HPDE6-E6E7 (cell line): ENCODE measurements around the gene AOPEP.

ENCODE experiments used
- DNase-seq: peaks from one replicate; pipeline ENCODE4 v3.0.0; 2011; ENCODE audit warnings: missing footprints; ENCODE audit errors: extremely low spot score

AOPEP gene

GRCh38 chr9:95112436-95113280, 386.2 kb downstream of the AOPEP start:
- DNase-seq, result no peak

GRCh38 chr9:95115104-95115503, 388.6 kb downstream of the AOPEP start:
- no peak for DNase-seq

GRCh38 chr9:95116002-95116807, 389.7 kb downstream of the AOPEP start:
- no peak for DNase-seq

GRCh38 chr9:95116808-95117204, 390.3 kb downstream of the AOPEP start:
- DNase-seq, result no peak

GRCh38 chr9:95118596-95118995, 392.1 kb downstream of the AOPEP start:
- DNase-seq, result no peak

GRCh38 chr9:95120781-95121370, 394.4 kb downstream of the AOPEP start:
- DNase-seq, result no peak

GRCh38 chr9:95124582-95125367, 398.3 kb downstream of the AOPEP start:
- DNase-seq, result no peak

GRCh38 chr9:95125652-95126051, 399.2 kb downstream of the AOPEP start:
- DNase-seq, result no peak

GRCh38 chr9:95126739-95127138, 400.2 kb downstream of the AOPEP start:
- no peak for DNase-seq

GRCh38 chr9:95127249-95128176, 401.0 kb downstream of the AOPEP start:
- peak; percentile 82 for DNase-seq

GRCh38 chr9:95128177-95128524, 401.7 kb downstream of the AOPEP start:
- DNase-seq, result no peak

GRCh38 chr9:95129476-95130291, 403.2 kb downstream of the AOPEP start:
- no peak for DNase-seq

GRCh38 chr9:95130484-95130883, 404.0 kb downstream of the AOPEP start:
- no peak for DNase-seq

- DNase-seq, result peak; percentile 51
Observed at GRCh38 chr9:95131023-95131943, 404.8 kb downstream of the AOPEP start.

GRCh38 chr9:95132366-95133324, 406.1 kb downstream of the AOPEP start:
- DNase-seq, result no peak

GRCh38 chr9:95133325-95133705, 406.8 kb downstream of the AOPEP start:
- DNase-seq, result no peak

GRCh38 chr9:95134457-95134881, 408.0 kb downstream of the AOPEP start:
- no peak for DNase-seq

- DNase-seq, result no peak
Observed at GRCh38 chr9:95135756-95136155, 409.3 kb downstream of the AOPEP start.
